Activated CD8-positive, alpha-beta memory T cell treated with anti-CD3 and anti-CD28 coated beads, Interleukin-2, amount 50 U/mL, for 1 hour (primary cell): ENCODE measurements around the gene LACTB.

Source experiments
- DNase-seq: peaks from one replicate; pipeline ENCODE4 v3.0.0-alpha.2; 2020; ENCODE audit errors: extremely low read depth

Gene LACTB

DNA sequence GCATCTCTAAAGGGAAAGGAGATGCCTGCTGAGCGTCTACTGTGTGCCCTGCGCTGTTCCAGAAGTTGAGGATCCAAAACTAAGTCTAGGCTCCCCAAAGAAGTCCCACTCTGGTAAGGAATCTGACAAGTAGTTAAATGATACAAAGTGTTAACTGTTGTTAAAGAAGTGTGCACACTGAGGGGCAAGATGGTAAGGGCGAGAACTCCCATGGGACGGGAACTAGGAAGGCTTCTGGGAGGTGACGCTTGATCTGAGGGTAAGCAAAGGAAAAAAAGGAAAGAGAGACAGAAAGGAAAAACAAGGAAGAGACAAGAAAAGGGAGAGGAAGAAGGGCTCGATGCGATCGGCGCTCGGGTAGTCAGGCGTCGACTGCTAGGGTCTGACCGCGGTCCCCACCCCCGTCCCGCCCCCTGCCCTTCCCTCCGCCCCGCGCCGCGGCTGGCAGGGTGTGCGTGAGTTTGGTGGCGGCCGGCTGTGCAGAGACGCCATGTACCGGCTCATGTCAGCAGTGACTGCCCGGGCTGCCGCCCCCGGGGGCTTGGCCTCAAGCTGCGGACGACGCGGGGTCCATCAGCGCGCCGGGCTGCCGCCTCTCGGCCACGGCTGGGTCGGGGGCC, at the start of gene LACTB:
Gene LACTB, plus strand, starts transcription at position 480 of the 620 bp plus-strand sequence. Its CDS starts 11 bp downstream, at position 491.
- peak; percentile 44 for DNase-seq

DNA sequence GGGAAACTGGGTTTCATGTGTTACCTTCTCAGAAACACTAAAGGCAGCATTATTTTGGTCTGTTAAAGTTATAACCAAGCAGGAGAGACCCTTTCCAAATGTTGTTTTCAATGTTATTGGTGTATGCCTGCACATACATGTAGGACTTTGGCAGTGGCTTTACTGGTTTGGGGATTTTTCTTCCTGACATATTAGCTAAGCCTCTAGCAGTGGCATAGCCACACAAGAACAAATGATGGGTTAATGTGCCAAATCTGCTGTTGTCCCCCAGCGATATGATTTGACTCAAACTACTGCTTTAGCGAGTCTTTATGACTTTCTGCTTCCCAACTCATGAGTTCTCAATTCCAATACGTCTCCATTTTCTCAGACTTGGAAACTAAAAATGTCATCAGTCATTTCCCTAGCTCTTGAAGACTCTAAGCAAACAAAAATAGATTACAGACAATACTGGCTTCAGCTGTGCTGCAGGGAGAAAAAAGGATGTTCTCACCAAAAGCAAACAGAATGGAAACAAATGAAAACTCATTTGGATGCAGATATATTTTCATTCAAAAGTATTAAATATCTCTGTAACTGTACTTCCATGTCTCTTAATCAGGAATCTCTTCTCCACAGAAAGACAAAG, 49.5 kb upstream of the LACTB start:
- DNase-seq: no peak

GRCh38 chr15:63072809-63073277, 48.8 kb upstream of the LACTB start:
- no peak for DNase-seq

DNA sequence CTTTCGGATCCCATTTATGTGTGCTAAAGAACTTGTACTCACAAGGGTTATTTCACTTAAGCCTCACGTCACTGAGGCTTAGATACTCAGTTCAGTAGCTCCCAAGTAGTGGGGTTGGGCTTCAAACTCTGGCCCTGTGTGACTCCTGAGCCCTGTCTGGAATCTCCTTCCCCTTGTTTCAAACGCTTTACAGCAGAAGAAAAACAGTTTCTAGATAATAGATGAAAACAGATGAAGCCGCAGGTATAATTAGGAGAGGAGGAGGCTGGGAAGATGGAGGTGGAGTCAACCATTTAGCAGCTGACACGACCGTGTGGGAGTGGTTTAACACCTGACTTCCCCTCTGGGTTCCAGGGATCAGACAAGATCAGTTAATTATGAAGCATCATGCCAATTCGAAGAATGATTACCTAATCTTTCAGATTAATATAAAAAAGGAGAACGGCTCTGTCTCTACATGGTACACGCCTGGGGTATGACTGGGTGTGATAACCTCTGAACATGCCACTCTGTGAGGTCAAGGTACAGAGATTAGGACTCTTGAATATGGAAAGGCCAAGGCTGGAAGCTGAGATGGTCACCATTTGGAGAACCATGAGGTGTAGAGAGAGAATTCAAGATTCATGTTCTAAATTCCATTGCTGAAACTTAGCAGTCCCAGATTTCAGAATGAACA, 48.0 kb upstream of the LACTB start:
- no peak for DNase-seq

- no peak for DNase-seq
Observed at GRCh38 chr15:63075015-63075983, 46.4 kb upstream of the LACTB start.

DNA sequence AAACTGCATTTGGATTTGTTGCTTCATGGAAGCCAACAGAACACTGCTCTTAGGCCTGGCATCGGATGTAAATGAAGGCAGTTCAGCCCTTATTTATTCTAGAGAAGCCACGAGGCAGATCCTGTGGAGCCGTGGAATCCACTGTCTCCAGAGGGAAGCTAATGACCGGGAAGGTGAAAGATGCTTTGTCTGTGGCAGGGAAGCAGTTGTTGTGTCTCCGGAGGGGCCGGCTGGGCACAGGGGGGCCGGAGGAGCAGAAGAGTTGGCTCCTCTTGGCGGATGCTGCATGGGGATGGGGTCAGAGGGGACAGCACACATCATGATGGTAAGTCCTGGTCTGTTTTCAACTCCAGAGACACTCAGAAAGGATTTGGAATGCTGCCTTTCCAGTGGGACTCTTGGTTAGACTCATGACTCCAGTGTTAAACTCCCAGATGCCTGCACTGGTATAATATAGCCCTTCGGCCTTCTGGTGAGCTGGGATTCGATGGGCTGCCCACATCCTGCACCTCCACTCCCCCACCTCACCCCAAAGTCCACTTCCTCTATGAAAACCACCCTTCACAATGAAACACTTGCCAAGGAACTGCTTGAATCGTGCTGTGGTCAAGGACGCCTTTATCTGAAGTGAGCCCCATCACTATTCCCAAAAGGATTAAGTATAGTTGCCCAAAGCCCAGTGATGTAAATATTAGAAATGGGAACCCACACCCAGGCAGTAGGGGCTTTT, 45.5 kb upstream of the LACTB start:
- no peak for DNase-seq

- no peak for DNase-seq
Observed at GRCh38 chr15:63076714-63077046, 45.0 kb upstream of the LACTB start.

GRCh38 chr15:63077952-63078351, 43.7 kb upstream of the LACTB start:
- DNase-seq: no peak

- no peak for DNase-seq
Observed at GRCh38 chr15:63079947-63080626, 41.6 kb upstream of the LACTB start.

GRCh38 chr15:63080634-63081250, 40.9 kb upstream of the LACTB start:
- DNase-seq: no peak

GRCh38 chr15:63082366-63082765, 39.3 kb upstream of the LACTB start:
- no peak for DNase-seq

- no peak for DNase-seq
Observed at GRCh38 chr15:63083044-63083443, 38.6 kb upstream of the LACTB start.

DNA sequence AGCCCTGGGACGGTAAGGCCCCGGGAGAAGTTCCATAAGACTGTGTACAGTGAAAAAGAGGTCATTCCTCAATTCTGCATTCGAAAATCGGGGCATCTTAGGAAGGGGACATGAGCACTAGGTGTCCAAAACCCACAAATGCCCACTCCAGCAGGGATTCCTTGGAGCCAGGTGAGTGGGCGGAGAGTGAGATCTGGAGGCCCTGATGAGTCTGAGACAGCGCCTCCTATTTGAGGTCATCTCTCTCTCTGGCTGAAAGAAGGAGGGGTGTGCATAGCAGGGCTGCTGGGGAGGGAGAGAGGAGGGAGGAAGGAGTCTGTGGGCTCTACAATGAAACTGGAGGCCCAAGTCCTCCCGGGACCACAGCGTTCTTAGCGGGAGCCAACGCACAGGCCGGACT, 38.1 kb upstream of the LACTB start:
- DNase-seq: no peak

GRCh38 chr15:63084806-63085205, 36.9 kb upstream of the LACTB start:
- DNase-seq: no peak

DNA sequence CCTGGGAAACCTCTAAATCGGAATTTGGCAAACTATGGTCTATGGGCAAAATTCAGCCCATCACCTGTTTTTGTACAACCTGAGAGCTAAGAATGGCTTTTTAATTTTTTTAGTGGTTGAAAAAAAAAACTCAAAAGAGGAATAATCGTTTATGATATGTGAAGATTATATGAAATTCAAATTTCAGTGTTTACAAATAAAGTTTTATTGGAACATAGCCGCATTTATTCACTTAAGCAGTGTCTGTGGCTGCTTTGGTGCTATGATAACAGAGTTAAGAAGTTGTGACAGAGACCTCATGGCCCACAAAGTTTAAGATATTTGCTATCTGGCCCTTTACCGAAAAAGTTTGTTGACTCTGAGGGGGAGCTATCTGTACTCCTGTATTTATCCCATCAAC, 36.4 kb upstream of the LACTB start:
- DNase-seq: no peak

- DNase-seq: no peak
Observed at GRCh38 chr15:63086271-63086670, 35.4 kb upstream of the LACTB start.

- DNase-seq: no peak
Observed at GRCh38 chr15:63086947-63087346, 34.7 kb upstream of the LACTB start.

- no peak for DNase-seq
Observed at GRCh38 chr15:63088533-63089245, 33.0 kb upstream of the LACTB start.

DNA sequence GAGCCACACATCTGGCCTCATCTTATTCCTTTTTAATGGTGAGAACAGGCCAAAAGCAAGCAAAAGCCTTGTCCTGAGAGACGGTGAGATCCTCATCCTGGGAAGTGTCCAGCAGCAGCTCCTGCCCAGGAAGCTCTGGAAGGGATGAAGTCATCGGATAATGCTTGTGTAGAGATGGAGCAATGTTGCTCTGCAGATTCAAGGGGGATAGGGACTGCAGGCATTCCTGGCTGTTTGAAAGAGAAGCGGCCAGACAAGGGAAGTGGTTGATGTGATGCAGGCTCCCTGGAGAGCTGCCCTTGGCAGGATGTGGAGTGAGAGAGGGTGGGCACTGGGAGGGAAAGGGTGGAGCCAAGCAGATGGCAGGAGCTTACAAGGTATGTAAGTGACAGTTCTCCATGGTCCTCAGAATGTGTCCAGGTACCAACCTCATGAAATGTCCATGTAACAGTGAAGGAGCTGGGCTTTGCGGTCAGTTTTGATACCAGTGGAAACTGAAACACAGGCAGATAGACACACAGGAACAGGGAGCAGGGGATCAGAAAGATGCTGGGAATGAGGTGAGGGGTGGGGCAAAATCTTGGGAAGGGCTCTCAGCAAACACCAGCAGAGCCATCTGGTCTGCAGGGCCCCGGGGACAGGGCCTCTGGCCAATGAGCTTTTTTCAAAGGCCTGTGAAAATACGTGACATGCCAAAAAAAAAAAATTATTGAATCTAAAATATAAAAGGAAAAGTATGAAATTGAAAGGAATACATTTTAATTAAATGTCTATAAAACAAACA, 32.2 kb upstream of the LACTB start:
- no peak for DNase-seq
